A549 (cell line): ENCODE data around the gene SLC10A7.

Experiments used
- CTCF ChIP-seq: fragments of >200 bp; sonication (Bioruptor Twin); formaldehyde crosslinking; IDR thresholded peaks from 3 replicates; pipeline ENCODE4 v1.5.1; 2016
- EP300 ChIP-seq, 2 experiments: fragments of >200 bp; sonication (Bioruptor Twin); formaldehyde crosslinking; IDR thresholded peaks; 2 replicates in 1 of 2; 3 replicates in 1 of 2; pipeline ENCODE4 v1.6.1; 2016 to 2017
- JUN ChIP-seq, 2 experiments: fragments of >200 bp; sonication (Bioruptor Twin); formaldehyde crosslinking; IDR thresholded peaks; 2 replicates in 1 of 2; 3 replicates in 1 of 2; pipeline ENCODE4 v1.6.1; 2016 to 2017
- JUNB ChIP-seq: fragments of >200 bp; sonication (Bioruptor Twin); formaldehyde crosslinking; IDR thresholded peaks from 2 replicates; pipeline ENCODE4 v1.6.1; 2016
- MAX ChIP-seq: IDR thresholded peaks from 2 replicates; pipeline ENCODE4 v1.6.1; 2012
- NPAS2 ChIP-seq: fragments of 250-450 bp; sonication (Bioruptor Pico); IDR thresholded peaks from 2 replicates; pipeline ENCODE4 v1.8.0; 2022; ENCODE audit warnings: mild to moderate bottlenecking, moderate library complexity, borderline replicate concordance
- NR3C1 ChIP-seq: fragments of >200 bp; sonication (Bioruptor Twin); formaldehyde crosslinking; IDR thresholded peaks from 3 replicates; pipeline ENCODE4 v1.6.1; 2017
- POLR2A ChIP-seq: IDR thresholded peaks from 2 replicates; pipeline ENCODE4 v1.6.1; 2012; ENCODE audit warnings: mild to moderate bottlenecking, low read length
- RAD21 ChIP-seq, 2 experiments: fragments of >200 bp in 1 of 2; sonication (Bioruptor Twin) in 1 of 2; formaldehyde crosslinking in 1 of 2; IDR thresholded peaks in 1 of 2; conservative IDR thresholded peaks in 1 of 2; 2 replicates in 1 of 2; 3 replicates in 1 of 2; pipeline ENCODE4 v1.6.1; 2012 to 2018; ENCODE audit warnings: inconsistent platforms in 1 of 2
- RNF2 ChIP-seq: fragments of 200-600 bp; sonication (generic); IDR thresholded peaks from 2 replicates; pipeline ENCODE4 v1.6.1; 2016; ENCODE audit warnings: low read depth, mild to moderate bottlenecking, antibody characterized with exemption, moderate library complexity, borderline replicate concordance
- SMC3 ChIP-seq: fragments of >200 bp; sonication (Bioruptor Twin); formaldehyde crosslinking; IDR thresholded peaks from 3 replicates; pipeline ENCODE4 v1.6.1; 2018; ENCODE audit warnings: inconsistent platforms
- USF2 ChIP-seq: fragments of 450-650 bp; IDR thresholded peaks from 2 replicates; pipeline ENCODE4 v1.6.1; 2014; ENCODE audit warnings: antibody characterized with exemption

GRCh38 chr4:146435962-146436361, 85.8 kb downstream of the SLC10A7 start:
- TF ChIP-seq MAX, result no peak
- no peak for TF ChIP-seq RAD21 (conservative IDR thresholded peaks at IDR 0.05 in 1 of 2, IDR thresholded peaks at IDR 0.05 in 1 of 2)
- TF ChIP-seq JUNB, result no peak
- TF ChIP-seq NPAS2 (CRISPR knock-in tag), result no peak
- TF ChIP-seq JUN (IDR thresholded peaks at IDR 0.05), result no peak
- TF ChIP-seq CTCF, result no peak
- no peak for TF ChIP-seq USF2
- no peak for TF ChIP-seq RNF2
- TF ChIP-seq POLR2A, result no peak
- TF ChIP-seq NR3C1, result no peak
- TF ChIP-seq EP300 (IDR thresholded peaks at IDR 0.05), result no peak
- no peak for TF ChIP-seq SMC3
